ENCODE measurements around the gene GDNF. TPM values are rescaled to one million over a fixed set of nuclear protein-coding genes. Genes with fewer than 3 reads are reported as not detected.
"Not testable (repeated sequence)": the region's sequence is repeated elsewhere in the genome, so short reads cannot be mapped to it uniquely, and the experiment has no call there.

The GDNF gene
- 0.80 TPM for total RNA-seq

DNA sequence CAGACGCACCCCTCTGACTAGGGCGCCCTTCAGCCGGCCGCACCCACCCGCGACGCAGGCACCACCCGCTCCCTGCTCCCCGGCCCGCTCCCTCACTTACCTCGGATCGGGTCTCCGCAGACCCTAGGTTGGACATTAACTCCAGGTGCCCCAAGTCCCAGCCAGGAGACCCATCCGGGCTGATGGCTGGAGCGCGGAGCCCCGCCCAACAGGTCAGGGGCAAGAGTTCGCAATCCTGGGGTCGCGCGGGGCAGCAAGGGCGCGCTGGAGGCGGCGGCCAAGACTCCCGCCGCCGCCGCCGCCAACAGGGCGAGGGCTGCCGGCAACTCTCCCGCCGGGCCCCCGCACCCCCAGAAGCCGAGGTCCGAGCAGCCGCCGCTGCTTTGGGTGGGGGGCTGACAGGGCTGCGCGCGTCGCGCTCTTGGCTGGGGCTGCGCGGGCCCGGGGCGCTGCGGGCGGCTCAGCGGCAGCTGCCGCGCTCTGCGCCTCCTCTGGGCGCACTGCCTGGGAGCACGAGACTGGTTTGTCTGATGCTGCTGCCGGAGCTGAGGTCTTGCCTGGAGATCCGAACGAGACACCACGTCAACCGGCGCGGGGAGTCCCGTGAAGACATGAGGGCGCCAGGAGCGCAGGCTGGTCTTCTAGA is at the start of gene GDNF:
GDNF (minus strand) TSS at position 635 of the 646 bp plus-strand sequence. CDS start 5,245 bp downstream, outside the sequence.
- ATAC-seq, result peak; percentile 56

- peak; percentile 83 for ATAC-seq
Measured at GRCh38 chr5:37888476-37888875, 48.6 kb upstream of the GDNF start.

GRCh38 chr5:37886242-37886905 is 46.5 kb upstream of the GDNF start:
- ATAC-seq, result no peak

DNA sequence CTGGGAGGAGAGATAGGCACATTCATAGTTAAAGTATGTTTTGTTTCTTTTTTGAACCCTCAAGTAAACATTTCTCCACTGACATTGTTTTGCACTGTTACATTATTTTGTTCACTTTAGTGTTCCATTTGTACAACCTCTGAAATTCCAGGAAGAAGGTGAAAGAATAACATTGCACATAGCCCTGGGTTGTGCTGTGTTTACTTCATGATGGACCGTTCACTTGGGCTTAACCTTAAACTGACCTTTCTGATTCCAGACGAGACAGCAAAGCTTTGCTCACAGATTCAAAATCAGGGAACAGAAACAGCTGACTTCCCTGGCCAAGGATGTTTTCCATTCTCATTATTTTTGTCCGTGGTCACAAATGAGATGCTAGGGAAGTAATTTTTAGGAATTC is 42.8 kb upstream of the GDNF start:
- ATAC-seq, result no peak

- no peak for ATAC-seq
Measured at GRCh38 chr5:37881359-37881758, 41.5 kb upstream of the GDNF start.

DNA sequence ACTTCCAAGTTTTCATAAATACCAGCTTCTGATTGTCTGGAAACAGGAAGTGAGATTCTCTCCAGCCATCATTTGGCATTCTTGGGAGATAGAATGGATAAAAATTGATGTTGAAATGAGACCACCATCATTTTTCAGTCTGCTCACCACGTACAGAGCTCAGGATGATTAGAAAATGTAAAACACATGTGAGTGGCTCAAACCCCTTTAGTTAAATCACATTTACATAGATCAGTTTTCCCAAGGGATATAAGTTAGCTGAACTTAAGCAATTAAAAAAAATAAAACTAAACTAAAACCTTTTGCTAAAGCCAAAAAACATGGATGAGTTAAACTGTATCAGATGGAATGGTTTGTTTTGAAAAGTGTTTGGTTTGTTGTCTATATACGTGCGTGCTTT is 37.1 kb upstream of the GDNF start:
- ATAC-seq, result no peak

DNA sequence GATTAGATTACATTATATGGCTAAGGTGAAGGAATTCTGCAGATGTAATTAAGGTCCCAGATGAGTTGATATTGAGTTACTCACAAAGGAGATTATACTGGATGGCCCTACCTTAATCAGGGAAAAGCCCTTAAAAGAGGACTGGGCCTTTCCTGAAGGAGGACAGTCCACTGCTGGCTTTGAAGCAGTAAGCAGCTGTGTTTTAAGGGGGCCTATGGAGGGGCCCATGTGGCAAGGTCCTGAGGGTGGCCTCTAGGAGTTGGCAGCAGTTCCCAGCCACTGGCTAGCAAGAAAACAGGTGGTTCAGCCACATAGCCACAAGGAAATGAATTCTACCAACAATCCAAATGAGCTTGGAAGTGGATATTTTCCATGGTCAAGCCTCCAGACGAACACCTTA is 36.4 kb upstream of the GDNF start:
- no peak for ATAC-seq

- no peak for ATAC-seq
Measured at GRCh38 chr5:37875051-37875787, 35.4 kb upstream of the GDNF start.

- no peak for ATAC-seq
Measured at GRCh38 chr5:37873988-37874387, 34.1 kb upstream of the GDNF start.

- no peak for ATAC-seq
Measured at GRCh38 chr5:37871023-37871815, 31.4 kb upstream of the GDNF start.

DNA sequence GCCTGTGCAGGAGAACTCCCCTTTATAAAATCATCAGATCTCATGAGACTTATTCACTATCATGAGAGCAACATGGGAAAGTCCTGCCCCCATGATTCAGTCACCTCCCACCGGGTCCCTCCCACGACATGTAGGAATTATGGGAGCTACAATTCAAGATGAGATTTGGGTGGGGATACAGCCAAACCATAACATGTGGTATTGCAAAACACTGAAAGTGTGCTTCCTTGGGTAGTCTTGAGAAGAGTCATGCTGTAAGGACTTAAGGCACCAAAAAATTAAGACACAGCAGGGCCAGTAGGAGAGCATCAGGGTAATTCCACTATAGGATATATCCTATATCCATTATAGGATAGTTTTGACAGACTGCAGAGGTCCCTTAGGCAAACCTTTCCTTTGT is 29.4 kb upstream of the GDNF start:
- no peak for ATAC-seq

- no peak for ATAC-seq
Measured at GRCh38 chr5:37867654-37868053, 27.8 kb upstream of the GDNF start.

GRCh38 chr5:37862907-37863306 is 23.1 kb upstream of the GDNF start:
- not testable (repeated sequence) for ATAC-seq

GRCh38 chr5:37860206-37860605 is 20.4 kb upstream of the GDNF start:
- ATAC-seq, result no peak

- ATAC-seq, result no peak
Measured at GRCh38 chr5:37859805-37860204, 20.0 kb upstream of the GDNF start.

- no peak for ATAC-seq
Measured at GRCh38 chr5:37858250-37858649, 18.4 kb upstream of the GDNF start.

GRCh38 chr5:37857696-37858095 is 17.9 kb upstream of the GDNF start:
- no peak for ATAC-seq

DNA sequence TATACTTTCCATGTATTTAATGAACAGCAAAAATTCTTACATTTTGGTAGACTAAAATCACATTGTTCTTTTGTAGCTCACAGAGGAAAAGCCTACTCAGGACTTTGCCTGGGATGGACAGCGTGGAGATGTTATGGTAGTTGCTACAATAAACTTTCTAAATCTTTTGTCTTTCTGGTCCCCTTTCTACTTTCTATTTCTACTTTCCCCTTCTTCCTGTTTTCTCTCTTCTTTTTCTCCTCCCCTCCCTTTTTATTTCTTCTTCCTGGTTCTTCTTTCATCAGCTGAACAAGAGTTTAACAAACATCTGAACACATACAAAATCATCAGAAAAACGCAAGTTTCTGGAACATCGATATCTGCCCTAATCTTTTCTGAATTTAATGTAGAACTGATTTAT is 15.6 kb upstream of the GDNF start:
- ATAC-seq, result no peak

DNA sequence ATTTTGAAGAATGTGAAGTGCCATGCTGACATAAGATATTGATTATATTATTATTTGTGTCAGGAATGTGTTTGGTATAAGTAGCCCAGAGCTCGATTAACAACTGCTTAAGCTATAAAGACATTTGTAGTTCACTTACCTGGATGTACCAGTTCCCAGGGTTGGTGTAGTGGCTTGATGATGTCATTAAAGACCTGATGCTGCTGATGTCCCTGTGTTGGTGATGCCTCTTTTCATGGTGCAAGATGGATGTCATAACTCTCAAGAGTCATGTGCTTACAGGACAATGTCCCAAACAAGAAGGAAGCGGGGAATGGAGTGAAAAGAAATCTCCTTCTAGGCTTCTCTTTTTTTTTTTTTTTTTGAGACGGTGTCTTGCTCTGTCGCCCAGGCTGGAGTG is 11.5 kb upstream of the GDNF start:
- no peak for ATAC-seq

DNA sequence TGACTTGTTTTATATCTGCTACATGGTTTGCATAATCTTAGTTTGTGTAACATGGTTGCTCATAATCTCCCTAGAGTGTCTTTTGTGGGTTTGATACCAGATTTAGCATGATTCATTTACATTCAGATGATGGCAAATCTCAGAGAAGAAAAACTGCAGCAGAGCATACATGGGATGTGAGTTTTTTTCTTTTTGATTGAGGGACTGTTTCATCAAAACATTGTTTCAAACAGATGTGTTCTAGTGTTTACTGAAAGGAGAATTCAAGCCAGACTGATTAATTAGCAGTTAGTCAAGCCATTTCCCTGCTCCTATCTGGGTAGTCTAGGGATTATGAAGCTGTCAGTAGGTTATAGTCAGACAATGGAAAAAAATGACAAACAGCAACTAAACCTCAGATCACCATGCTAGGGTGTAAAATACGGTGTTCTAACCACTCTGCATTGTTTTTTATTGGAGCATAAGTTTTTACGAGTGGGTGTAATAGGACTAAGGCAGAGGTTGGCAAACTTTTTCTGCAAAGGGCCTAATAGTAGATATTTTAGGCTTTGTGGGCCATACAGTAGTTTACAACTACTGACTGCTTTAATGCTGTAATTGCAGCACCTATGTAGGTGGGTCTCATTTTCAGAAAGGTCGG is 10.5 kb upstream of the GDNF start:
- no peak for ATAC-seq

DNA sequence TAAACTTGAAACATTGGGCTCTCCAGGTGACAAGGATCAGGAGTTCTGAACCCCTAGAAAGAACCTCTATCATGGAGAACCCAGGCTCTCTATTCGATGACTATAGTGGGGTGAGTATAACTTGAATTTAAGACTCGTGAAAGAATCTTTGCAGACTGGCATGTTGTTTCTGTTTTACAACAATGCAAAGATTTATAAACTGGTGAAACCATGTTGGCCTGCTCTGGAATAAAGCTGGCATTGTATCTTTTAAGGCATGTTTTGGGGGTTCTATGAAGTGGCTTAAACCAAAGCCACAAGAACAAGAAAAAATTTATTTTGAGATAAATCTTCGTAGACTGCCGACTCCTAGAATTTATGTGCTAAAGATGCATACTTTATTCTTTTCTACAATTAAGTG is 9.8 kb upstream of the GDNF start:
- ATAC-seq, result no peak

GRCh38 chr5:37847978-37848425 is 8.2 kb upstream of the GDNF start:
- peak; percentile 97 for ATAC-seq

All from esophagus mucosa (tissue), 1 donor.